IMR-90 (cell line): ENCODE measurements around the gene NUDT1. TPM values are rescaled to one million over a fixed set of nuclear protein-coding genes. Genes with fewer than 3 reads are reported as not detected.

ENCODE experiments used
- ATAC-seq: fragments of 200-7000 bp; cut with Tn5 transposase; 2 replicates; pipeline ENCODE4 v1.9.1; 2020; ENCODE audit warnings: low read depth, mild to moderate bottlenecking, moderate library complexity
- BruUV-seq: library from RNA; stranded (reverse); fragments of 400-500 nt; replicated peaks from 2 replicates; lab custom pipeline; 2021; lab: Mats Ljungman, UMichigan
- CTCF ChIA-PET: fragments of 300-600 bp; formaldehyde crosslinking; extraction: SDS; loops from one replicate; lab custom pipeline; 2021; ENCODE audit warnings: antibody characterized with exemption; lab: Yijun Ruan, JAX
- POLR2A ChIA-PET: fragments of 300-600 bp; sonication (Branson Sonifier 250); formaldehyde crosslinking; loops from one replicate; lab custom pipeline; 2022; ENCODE audit warnings: antibody characterized with exemption; ENCODE audit not compliant: unreplicated experiment; lab: Charles Lee
- DNase-seq: peaks from one replicate; pipeline ENCODE4 v3.0.0; 2013
- H2AFZ ChIP-seq: replicated peaks from 2 replicates; pipeline ENCODE3; 2013; ENCODE audit warnings: low read length, mild to moderate bottlenecking; ENCODE audit not compliant: poor library complexity
- H2AK5ac ChIP-seq: 2 replicates; pipeline ENCODE4 v1.6.1; 2013; ENCODE audit warnings: low read depth, low read length, inconsistent platforms
- H2AK9ac ChIP-seq: replicated peaks from 2 replicates; pipeline ENCODE3; 2013; ENCODE audit warnings: mild to moderate bottlenecking, low read depth, low read length, moderate library complexity; ENCODE audit not compliant: poor library complexity
- H2BK120ac ChIP-seq: 2 replicates; pipeline ENCODE4 v1.6.1; 2013; ENCODE audit warnings: low read depth, low read length, inconsistent platforms
- H2BK15ac ChIP-seq: 3 replicates; pipeline ENCODE4 v1.6.1; 2013; ENCODE audit warnings: low read depth, low read length, inconsistent platforms
- H2BK20ac ChIP-seq: 2 replicates; pipeline ENCODE4 v1.6.1; 2013; ENCODE audit warnings: low read depth, mild to moderate bottlenecking, inconsistent platforms, low read length, moderate library complexity
- H2BK5ac ChIP-seq: 2 replicates; pipeline ENCODE4 v1.6.1; 2013; ENCODE audit warnings: mild to moderate bottlenecking, low read depth, low read length, inconsistent platforms; ENCODE audit not compliant: poor library complexity, severe bottlenecking
- H3K14ac ChIP-seq: replicated peaks from 2 replicates; pipeline ENCODE4 v1.6.1; 2013; ENCODE audit warnings: low read depth, low read length, inconsistent platforms
- H3K18ac ChIP-seq: 2 replicates; pipeline ENCODE4 v1.6.1; 2013; ENCODE audit warnings: low read depth, low read length, control low read depth
- H3K23ac ChIP-seq: 2 replicates; pipeline ENCODE4 v1.6.1; 2013; ENCODE audit warnings: low read depth, low read length, inconsistent platforms
- H3K27ac ChIP-seq: 2 replicates; pipeline ENCODE4 v1.5.1; 2013; ENCODE audit warnings: mild to moderate bottlenecking, control low read depth, low read length; ENCODE audit not compliant: insufficient read depth
- H3K27me3 ChIP-seq: 2 replicates; pipeline ENCODE4 v1.6.1; 2013; ENCODE audit warnings: low read length; ENCODE audit not compliant: control insufficient read depth, insufficient read depth
- H3K36me3 ChIP-seq: 2 replicates; pipeline ENCODE4 v1.6.1; 2013; ENCODE audit warnings: low read length, mixed read lengths; ENCODE audit not compliant: control insufficient read depth, insufficient read depth
- H3K4ac ChIP-seq: 2 replicates; pipeline ENCODE4 v1.6.1; 2013; ENCODE audit warnings: low read depth, low read length, inconsistent platforms
- H3K4me1 ChIP-seq: 2 replicates; pipeline ENCODE4 v1.6.1; 2013; ENCODE audit warnings: low read length, mixed read lengths; ENCODE audit not compliant: control insufficient read depth, insufficient read depth
- H3K4me2 ChIP-seq: 2 replicates; pipeline ENCODE4 v1.6.1; 2013; ENCODE audit warnings: low read depth, mild to moderate bottlenecking, control low read depth, low read length, moderate library complexity
- H3K4me3 ChIP-seq: 2 replicates; pipeline ENCODE4 v1.5.1; 2013; ENCODE audit warnings: low read depth, mild to moderate bottlenecking, control low read depth, low read length, moderate library complexity; ENCODE audit not compliant: insufficient read depth
- H3K56ac ChIP-seq: 2 replicates; pipeline ENCODE4 v1.6.1; 2013; ENCODE audit warnings: low read length, inconsistent platforms; ENCODE audit not compliant: insufficient read depth; ENCODE audit errors: extremely low read depth
- H3K79me1 ChIP-seq, 2 experiments: 2 replicates each; pipeline ENCODE4 v1.6.1; 2013; ENCODE audit warnings: low read length in 2 of 2, inconsistent platforms in 1 of 2, low read depth in 1 of 2
- H3K9ac ChIP-seq: 2 replicates; pipeline ENCODE4 v1.6.1; 2013; ENCODE audit warnings: low read depth, low read length, control low read depth
- H3K9me1 ChIP-seq: 2 replicates; pipeline ENCODE4 v1.6.1; 2013; ENCODE audit warnings: low read length, inconsistent platforms; ENCODE audit not compliant: insufficient read depth
- H3K9me3 ChIP-seq: 2 replicates; pipeline ENCODE4 v1.6.1; 2013; ENCODE audit warnings: low read length; ENCODE audit not compliant: control insufficient read depth, insufficient read depth
- H4K20me1 ChIP-seq: 2 replicates; pipeline ENCODE4 v1.6.1; 2013; ENCODE audit warnings: low read length, inconsistent platforms; ENCODE audit not compliant: insufficient read depth
- H4K5ac ChIP-seq: 2 replicates; pipeline ENCODE4 v1.6.1; 2013; ENCODE audit warnings: mild to moderate bottlenecking, low read depth, low read length, control low read depth
- H4K8ac ChIP-seq, 2 experiments: 2 replicates each; pipeline ENCODE4 v1.6.1; 2013; ENCODE audit warnings: low read depth in 2 of 2, low read length in 2 of 2, control low read depth in 1 of 2, inconsistent platforms in 1 of 2
- H4K91ac ChIP-seq: 2 replicates; pipeline ENCODE4 v1.6.1; 2013; ENCODE audit warnings: low read depth, low read length, inconsistent platforms; ENCODE audit not compliant: insufficient read depth
- BHLHE40 ChIP-seq: fragments of 150-350 bp; IDR thresholded peaks from 2 replicates; pipeline ENCODE4 v1.6.1; 2016; ENCODE audit warnings: mild to moderate bottlenecking, low read depth, low read length
- FOS ChIP-seq: fragments of 150-350 bp; IDR thresholded peaks from 2 replicates; pipeline ENCODE4 v1.6.1; 2016; ENCODE audit warnings: low read depth, low read length
- WGBS, 2 experiments: methylation state at CpG; one replicate each; pipeline versions ENCODE4 v1.1.5 to v1.1.7; 2013; ENCODE audit warnings: missing lambda C conversion rate in 2 of 2; ENCODE audit not compliant: insufficient read length in 1 of 2; ENCODE audit errors: extremely low coverage in 2 of 2; 5-methylcytosine and 5-hydroxymethylcytosine counted together
- dilution Hi-C: fragments of 300-500 bp; cut with HindIII; formaldehyde crosslinking; loops from one replicate; pipeline ENCODE4 v1.14.3; 2018; ENCODE audit warnings: low sequenced_read_pairs; ENCODE audit not compliant: unreplicated experiment
- in situ Hi-C: fragments of 300-500 bp; cut with MboI; formaldehyde crosslinking; loops from 3 replicates; pipeline ENCODE4 v1.14.3; 2019; ENCODE audit warnings: low sequenced_read_pairs, inconsistent platforms, mixed read lengths
- intact Hi-C: fragments of 100-400 bp; cut with micrococcal nuclease; formaldehyde crosslinking; loops from 2 replicates; pipeline ENCODE4 v1.10.0; 2022
- polyA plus RNA-seq, 3 experiments: library from polyadenylated mRNA; depleted of rRNA; stranded (reverse); fragments of >200 nt; gene quantifications; 2 replicates each; pipeline ENCODE4 v1.2.3, GENCODE V29; 2012; ENCODE audit warnings: low replicate concordance in 1 of 3
- total RNA-seq: library from RNA; depleted of rRNA; stranded (reverse); fragments of >200 nt; gene quantifications from 2 replicates; pipeline ENCODE4 v1.2.3, GENCODE V29; 2012

Gene NUDT1
- total and polyA plus RNA-seq, 2 of the 4 experiments (the other 2 are of a cell fraction), result 33.4 to 49.1 TPM

GRCh38 chr7:2270495-2270894 is 28.5 kb downstream of the NUDT1 start:
- H2BK15ac ChIP-seq, result no peak overlapping the region; the same call in 2 of the 3 replicates
- no peak overlapping the region for H2AFZ ChIP-seq
- no peak overlapping the region for H3K23ac ChIP-seq
- ATAC-seq, result no peak
- H2BK20ac ChIP-seq, result peak overlapping the region; percentile 18
- H3K4me1 ChIP-seq, result peaks cover 13% of the 10 kb centered on the region
- no peak overlapping the region for H4K8ac ChIP-seq
- intact Hi-C loops, result no loop called here
- no peak for DNase-seq
- H3K56ac ChIP-seq, result no peak overlapping the region
- H2BK120ac ChIP-seq, result no peak overlapping the region
- H3K4ac ChIP-seq, result no peak overlapping the region
- H3K4me2 ChIP-seq, result no peak overlapping the region
- no TSS peak for BruUV-seq
- peaks cover 0 to 8% of the 10 kb centered on the region in 2 experiments; a peak in 2 of 4 replicates for H3K79me1 ChIP-seq
- ChIA-PET POLR2A (no interaction called here), CTCF (interaction anchor here (0.9 kb wide), 1 partner anchor 78 kb away, joined by 3 read pairs; no protein-coding TSS in a partner anchor)
- H4K5ac ChIP-seq, result no peak overlapping the region
- no peaks in the 10 kb centered on the region for H3K9me1 ChIP-seq
- H3K9me3 ChIP-seq, result no peaks in the 10 kb centered on the region
- dilution Hi-C loops, result no loop called here
- H4K20me1 ChIP-seq, result 0 out of 2 replicates have a peak, but pooled peaks cover 4% of the 10 kb centered on the region
- no peak overlapping the region for H3K14ac ChIP-seq
- no peak overlapping the region for H3K4me3 ChIP-seq
- 100% methylated on average over 6 of the region's 8 CpGs; no CpG with 5 or more reads in 1 of the 2 experiments for WGBS, 2 experiments
- no peak overlapping the region for H3K18ac ChIP-seq
- H3K36me3 ChIP-seq, result peaks cover 15% of the 10 kb centered on the region
- H2AK9ac ChIP-seq, result peak overlapping the region; percentile 28
- no peak overlapping the region for H4K91ac ChIP-seq
- H2AK5ac ChIP-seq, result no peak overlapping the region; the same call in 1 of the 2 replicates
- TF ChIP-seq FOS (no peak), BHLHE40 (no peak)
- H2BK5ac ChIP-seq, result no peak overlapping the region
- in situ Hi-C loops, result no loop called here
- H3K9ac ChIP-seq, result no peak overlapping the region
- no peaks in the 10 kb centered on the region for H3K27me3 ChIP-seq
- H3K27ac ChIP-seq, result peak overlapping the region; percentile 9; the same call in 1 of the 2 replicates
